Measurements from ENCODE around the gene ADARB1.

ADARB1 gene

GRCh38 chr21:45100866-45101265 lies 26.5 kb downstream of the ADARB1 start:
- no peak for DNase-seq

GRCh38 chr21:45102391-45102932 lies 28.1 kb downstream of the ADARB1 start:
- DNase-seq = no peak

- no peak for DNase-seq
These were observed 29.7 kb downstream of the ADARB1 start for GRCh38 chr21:45103971-45104520.

GRCh38 chr21:45104560-45104959 lies 30.2 kb downstream of the ADARB1 start:
- DNase-seq = no peak

- peak in 1 of 3 experiments; percentile 54 for DNase-seq
These were observed 31.6 kb downstream of the ADARB1 start for GRCh38 chr21:45105906-45106485.

- DNase-seq = no peak
These were observed 33.8 kb downstream of the ADARB1 start for GRCh38 chr21:45108034-45108790.

- peak in 1 of 3 experiments; percentile 67 for DNase-seq
These were observed 34.7 kb downstream of the ADARB1 start for GRCh38 chr21:45108808-45109781.

GRCh38 chr21:45109831-45110492 lies 35.6 kb downstream of the ADARB1 start:
- DNase-seq = peak in 1 of 3 experiments; percentile 85

- peak in 1 of 3 experiments; percentile 75 for DNase-seq
These were observed 36.7 kb downstream of the ADARB1 start for GRCh38 chr21:45110873-45111624.

- peak in 2 of 3 experiments; percentile 32 to 75 for DNase-seq
These were observed 37.3 kb downstream of the ADARB1 start for GRCh38 chr21:45111703-45112102.

- DNase-seq = no peak
These were observed 38.0 kb downstream of the ADARB1 start for GRCh38 chr21:45112371-45112770.

- peak in 1 of 3 experiments; percentile 63 for DNase-seq
These were observed 39.2 kb downstream of the ADARB1 start for GRCh38 chr21:45113543-45113942.

GRCh38 chr21:45114072-45114471 lies 39.7 kb downstream of the ADARB1 start:
- DNase-seq = peak in 1 of 3 experiments; percentile 26

- DNase-seq = no peak
These were observed 40.1 kb downstream of the ADARB1 start for GRCh38 chr21:45114475-45114874.

- DNase-seq = peak in 1 of 3 experiments; percentile 27
These were observed 40.8 kb downstream of the ADARB1 start for GRCh38 chr21:45115141-45115540.

GRCh38 chr21:45116066-45116465 lies 41.7 kb downstream of the ADARB1 start:
- DNase-seq = no peak

GRCh38 chr21:45117314-45117713 lies 42.9 kb downstream of the ADARB1 start:
- no peak for DNase-seq

GRCh38 chr21:45118099-45118498 lies 43.7 kb downstream of the ADARB1 start:
- no peak for DNase-seq

- DNase-seq = no peak
These were observed 45.4 kb downstream of the ADARB1 start for GRCh38 chr21:45119812-45120211.

GRCh38 chr21:45120975-45121374 lies 46.6 kb downstream of the ADARB1 start:
- DNase-seq = no peak

GRCh38 chr21:45122030-45122429 lies 47.6 kb downstream of the ADARB1 start:
- no peak for DNase-seq

Data from NCI-H1417 (cell line).